Nephron (organoid): Measurements from ENCODE around the gene GOLGA1.

Source experiments
- H3K27ac Mint-ChIP-seq, 3 experiments: 2 replicates each; pipeline ENCODE4 v1.8.0; 2020; ENCODE audit warnings: mixed read lengths in 3 of 3, mild to moderate bottlenecking in 2 of 3, moderate library complexity in 1 of 3
- H3K27me3 Mint-ChIP-seq: 2 replicates; pipeline ENCODE4 v1.8.0; 2021; ENCODE audit warnings: low read depth, mild to moderate bottlenecking, moderate library complexity, mixed read lengths
- H3K36me3 Mint-ChIP-seq: 2 replicates; pipeline ENCODE4 v1.8.0; 2020; ENCODE audit warnings: low read depth, mixed read lengths
- H3K4me1 Mint-ChIP-seq: 2 replicates; pipeline ENCODE4 v1.8.0; 2020; ENCODE audit warnings: mixed read lengths
- H3K4me3 Mint-ChIP-seq, 3 experiments: 2 replicates each; pipeline ENCODE4 v1.8.0; 2020; ENCODE audit warnings: mild to moderate bottlenecking in 3 of 3, mixed read lengths in 3 of 3, moderate library complexity in 2 of 3
- H3K9me3 Mint-ChIP-seq: 2 replicates; pipeline ENCODE4 v1.8.0; 2020; ENCODE audit warnings: mixed read lengths
- CTCF ChIP-seq, 3 experiments: fragments of 200-600 bp; sonication (generic); IDR thresholded peaks; one replicate each; pipeline ENCODE4 v1.5.0; 2021; ENCODE audit warnings: antibody characterized with exemption in 3 of 3; ENCODE audit not compliant: unreplicated experiment in 3 of 3

The GOLGA1 gene

GRCh38 chr9:124890179-124890578 lies 50.7 kb downstream of the GOLGA1 start:
- no peak for TF ChIP-seq CTCF (IDR thresholded peaks at IDR 0.05; ENCODE audit: unreplicated experiment in 3 of 3)
- no peak overlapping the region for H3K4me3 Mint-ChIP-seq
- no peaks in the 10 kb centered on the region for H3K9me3 Mint-ChIP-seq
- H3K36me3 Mint-ChIP-seq, result peaks cover 53% of the 10 kb centered on the region
- H3K27ac Mint-ChIP-seq, result no peak overlapping the region
- H3K27me3 Mint-ChIP-seq, result no peaks in the 10 kb centered on the region
- H3K4me1 Mint-ChIP-seq, result peaks cover 5% of the 10 kb centered on the region

GRCh38 chr9:124889006-124889405 lies 51.9 kb downstream of the GOLGA1 start:
- no peak for TF ChIP-seq CTCF (IDR thresholded peaks at IDR 0.05; ENCODE audit: unreplicated experiment in 3 of 3)
- no peak overlapping the region for H3K4me3 Mint-ChIP-seq
- peaks cover 49% of the 10 kb centered on the region for H3K36me3 Mint-ChIP-seq
- H3K4me1 Mint-ChIP-seq, result peaks cover 5% of the 10 kb centered on the region
- no peak overlapping the region for H3K27ac Mint-ChIP-seq
- H3K9me3 Mint-ChIP-seq, result no peaks in the 10 kb centered on the region
- H3K27me3 Mint-ChIP-seq, result no peaks in the 10 kb centered on the region

- TF ChIP-seq CTCF (IDR thresholded peaks at IDR 0.05; ENCODE audit: unreplicated experiment in 3 of 3), result no peak
- H3K36me3 Mint-ChIP-seq, result peaks cover 45% of the 10 kb centered on the region
- no peak overlapping the region for H3K27ac Mint-ChIP-seq
- H3K9me3 Mint-ChIP-seq, result no peaks in the 10 kb centered on the region
- H3K4me3 Mint-ChIP-seq, result no peak overlapping the region
- H3K4me1 Mint-ChIP-seq, result peaks cover 5% of the 10 kb centered on the region
- H3K27me3 Mint-ChIP-seq, result no peaks in the 10 kb centered on the region
Measured at GRCh38 chr9:124887832-124888231, 53.1 kb downstream of the GOLGA1 start.

GRCh38 chr9:124886866-124887492 lies 53.9 kb downstream of the GOLGA1 start:
- Mint-ChIP-seq H3K27me3 (no peaks in the 10 kb centered on the region), H3K36me3 (peaks cover 45% of the 10 kb centered on the region), H3K4me1 (peaks cover 5% of the 10 kb centered on the region), H3K9me3 (no peaks in the 10 kb centered on the region), H3K27ac (no peak overlapping the region), H3K4me3 (no peak overlapping the region)
- TF ChIP-seq CTCF (IDR thresholded peaks at IDR 0.05; ENCODE audit: unreplicated experiment in 3 of 3), result no peak

- H3K9me3 Mint-ChIP-seq, result no peaks in the 10 kb centered on the region
Measured at GRCh38 chr9:124886461-124886860, 54.4 kb downstream of the GOLGA1 start.

More at GRCh38 chr9:124886461-124886860, 54.4 kb downstream of the GOLGA1 start:
- peaks cover 5% of the 10 kb centered on the region for H3K4me1 Mint-ChIP-seq
- H3K4me3 Mint-ChIP-seq, result no peak overlapping the region
- H3K36me3 Mint-ChIP-seq, result peaks cover 49% of the 10 kb centered on the region
- H3K27me3 Mint-ChIP-seq, result no peaks in the 10 kb centered on the region
- H3K27ac Mint-ChIP-seq, result no peak overlapping the region
- no peak for TF ChIP-seq CTCF (IDR thresholded peaks at IDR 0.05; ENCODE audit: unreplicated experiment in 3 of 3)
